Measurements from ENCODE around the gene TNPO3.
"Not testable (repeated sequence)": the region's sequence is repeated elsewhere in the genome, so short reads cannot be mapped to it uniquely, and the experiment has no call there.

TNPO3 gene

DNA sequence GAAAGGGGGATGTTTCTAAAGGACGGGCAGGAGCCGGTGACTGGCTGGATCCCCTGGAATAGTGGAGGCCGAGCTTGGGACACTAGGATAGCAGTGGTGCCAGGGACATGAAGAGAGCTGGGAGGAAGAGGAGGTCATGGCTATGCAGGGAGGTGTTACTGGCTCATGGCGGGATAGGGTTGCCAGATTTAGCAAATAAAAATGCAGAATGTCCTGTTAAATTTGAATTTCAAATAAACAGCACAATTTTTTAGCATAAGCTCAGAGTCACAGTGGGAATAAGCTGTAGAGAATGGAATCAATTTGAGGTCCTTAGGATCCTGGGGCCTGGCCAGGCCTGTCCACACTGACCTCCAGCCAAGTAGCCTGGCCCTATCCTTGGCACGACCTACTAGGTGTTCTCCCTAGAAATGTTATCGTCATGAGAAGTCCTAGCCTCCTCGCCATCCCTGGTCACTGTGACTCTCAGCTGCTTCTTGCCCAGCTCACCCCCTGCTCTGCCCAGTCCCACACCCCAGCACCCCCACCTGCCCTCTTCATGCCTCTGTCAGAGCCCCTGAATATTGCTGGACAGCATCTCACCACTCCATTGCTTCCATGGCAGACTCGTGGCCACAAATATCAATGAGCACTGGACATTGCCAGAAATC is 136.8 kb downstream of the TNPO3 start:
- no peak for DNase-seq

GRCh38 chr7:128917122-128917521 is 137.8 kb downstream of the TNPO3 start:
- DNase-seq, result no peak

DNA sequence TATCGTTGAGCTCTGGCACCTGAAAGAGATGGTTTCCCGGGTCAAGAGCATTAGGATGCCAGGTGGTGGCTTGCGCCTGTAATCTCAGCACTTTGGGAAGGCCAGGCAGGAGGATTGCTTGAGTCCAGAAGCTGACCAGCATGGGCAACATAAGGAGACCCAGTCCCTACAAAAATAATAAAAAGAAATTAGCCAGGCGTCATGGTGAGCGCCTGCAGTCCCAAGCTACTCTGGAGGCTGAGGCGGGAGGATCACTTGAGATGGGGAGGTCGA is 138.3 kb downstream of the TNPO3 start:
- no peak for DNase-seq

GRCh38 chr7:128915841-128916642 is 138.9 kb downstream of the TNPO3 start:
- DNase-seq, result no peak

DNA sequence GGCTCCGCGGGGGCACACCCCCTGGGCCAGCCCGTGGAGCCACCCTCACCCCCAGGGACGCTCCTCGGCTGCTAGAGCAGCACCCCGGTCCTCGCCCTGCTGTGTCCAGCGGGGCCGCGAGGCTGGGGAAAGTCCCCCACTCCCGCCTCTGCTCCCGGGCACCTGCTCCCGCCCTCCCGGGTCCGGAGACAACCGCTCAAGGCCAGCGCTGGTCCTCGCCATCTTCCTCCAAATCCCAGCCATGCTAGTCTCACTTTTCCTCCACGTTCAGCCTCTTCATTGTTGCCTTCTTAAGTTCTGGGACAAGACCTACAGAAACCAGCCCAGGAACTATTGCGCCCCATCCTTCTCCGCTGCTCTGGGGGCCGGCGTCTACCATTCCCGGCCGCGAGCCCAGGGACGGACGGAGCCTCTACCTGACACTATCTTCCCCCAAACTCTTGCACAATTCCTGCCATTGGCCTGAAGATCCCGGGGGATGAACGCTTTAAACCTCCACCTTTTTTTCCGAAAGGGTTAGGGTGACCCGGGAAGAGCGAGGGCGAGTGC is 139.6 kb downstream of the TNPO3 start:
- no peak for DNase-seq

DNA sequence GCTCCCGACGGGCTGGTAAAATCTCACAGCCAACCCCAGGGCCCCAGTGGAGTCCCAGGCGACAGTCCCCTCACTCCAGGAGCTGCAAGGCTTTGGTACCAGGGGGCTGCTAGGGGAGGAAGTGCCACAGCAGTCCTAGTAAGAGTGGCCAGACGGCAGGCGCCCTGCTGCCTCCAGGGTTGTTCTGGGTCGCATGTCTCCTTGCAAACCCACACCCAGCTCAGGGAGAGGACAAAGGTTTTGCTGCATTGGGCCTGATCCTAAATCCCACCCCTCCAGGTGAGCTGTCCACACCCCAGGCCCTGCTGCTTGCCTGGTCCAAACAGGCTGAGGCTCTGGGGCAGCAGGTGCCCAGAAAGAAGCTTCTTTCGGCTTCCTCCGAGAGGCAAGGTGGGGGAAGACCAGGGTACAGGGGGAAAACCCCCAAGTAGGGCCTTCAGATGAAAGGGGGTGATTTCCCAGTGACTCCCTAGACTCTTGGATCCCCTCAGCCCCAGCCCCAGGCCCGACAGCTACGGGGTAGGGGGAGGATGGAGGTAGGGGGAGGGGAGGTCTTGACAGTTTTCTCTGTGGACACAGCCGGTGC is 140.3 kb downstream of the TNPO3 start:
- no peak for DNase-seq

- no peak for DNase-seq
Measured at GRCh38 chr7:128913870-128914565, 140.9 kb downstream of the TNPO3 start.

DNA sequence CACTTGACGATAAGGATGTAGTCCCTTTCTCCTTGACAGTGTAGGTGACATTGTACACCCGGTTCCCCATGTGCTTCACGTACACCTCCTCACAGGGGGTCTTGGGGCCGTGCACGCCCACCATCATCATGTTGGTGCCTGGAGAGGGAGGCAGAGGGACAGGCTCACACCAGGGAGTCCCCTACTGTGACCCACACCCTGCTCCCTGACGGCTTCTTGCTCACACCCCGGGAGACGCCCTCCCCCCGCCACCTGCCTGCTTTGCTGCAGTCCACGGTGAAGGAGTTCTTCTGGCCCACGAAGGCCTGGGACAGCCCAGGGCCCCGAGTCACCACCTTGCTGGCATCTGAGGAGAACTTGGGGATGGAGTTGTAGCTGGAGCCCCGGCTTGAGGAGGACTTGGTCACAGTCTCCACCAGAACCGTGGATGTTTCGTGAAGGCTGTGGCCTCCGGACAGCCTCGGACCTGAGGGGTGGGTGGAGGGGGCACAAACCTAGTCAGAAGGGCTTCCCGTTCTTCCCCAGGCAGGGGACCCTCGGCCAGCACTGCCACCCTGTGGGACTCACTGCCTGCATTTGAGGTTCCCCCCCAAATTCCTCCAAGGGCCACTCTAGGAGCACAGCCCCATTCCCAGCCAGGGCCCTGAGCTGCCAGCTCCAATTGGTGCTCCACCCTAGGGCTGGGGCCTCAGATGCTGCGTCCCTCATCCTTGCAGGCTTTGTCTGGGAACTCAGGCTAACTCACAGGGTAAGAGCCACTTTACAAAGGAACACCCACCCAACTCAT is 142.0 kb downstream of the TNPO3 start:
- not testable (repeated sequence) for DNase-seq

DNA sequence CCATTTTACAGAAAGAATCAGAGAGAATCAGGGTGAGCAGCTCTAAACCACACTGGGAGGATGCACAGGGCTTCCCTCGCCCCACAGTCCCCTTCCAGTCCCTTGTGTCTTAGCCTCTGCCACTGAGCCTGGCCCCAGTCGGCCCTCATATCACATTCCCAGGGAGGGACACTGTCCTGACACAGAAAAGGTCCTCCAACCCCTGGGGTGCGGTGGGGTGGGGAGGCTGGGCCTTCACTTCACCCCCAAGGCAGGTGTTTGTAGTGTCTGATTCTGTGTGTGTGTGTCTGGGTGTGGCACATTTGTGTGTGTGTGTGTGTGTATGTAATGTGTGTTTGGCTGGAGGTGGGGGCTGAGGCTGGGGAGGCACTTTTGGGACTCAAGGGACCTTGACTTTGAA is 142.6 kb downstream of the TNPO3 start:
- DNase-seq, result no peak

GRCh38 chr7:128911423-128912031 is 143.4 kb downstream of the TNPO3 start:
- no peak for DNase-seq

DNA sequence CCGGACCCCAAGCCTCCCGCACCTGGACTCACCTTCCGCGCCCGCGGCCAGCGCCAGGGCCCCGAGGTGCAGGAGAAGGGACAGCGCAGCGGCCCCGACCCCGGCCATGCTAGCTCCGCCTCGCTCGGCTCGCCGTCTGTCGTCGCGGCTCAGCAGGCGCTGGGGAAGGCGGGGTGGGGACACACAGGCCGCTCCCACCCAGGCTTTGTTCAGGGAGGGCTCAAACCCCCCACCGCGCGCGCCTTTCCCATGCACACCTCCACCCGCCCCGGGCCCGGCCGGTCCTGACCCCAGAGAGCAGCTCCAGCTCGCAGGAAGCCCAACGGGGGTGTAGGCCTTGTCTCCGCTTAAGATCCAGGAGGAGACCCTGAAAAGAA is 144.4 kb downstream of the TNPO3 start, which contains the start of gene KCP:
TSS of gene KCP (minus strand) at position 141 of the 377 bp plus-strand sequence. CDS start at position 108, 33 bp downstream.
- no peak for DNase-seq

GRCh38 chr7:128909625-128910568 is 145.0 kb downstream of the TNPO3 start:
- no peak for DNase-seq

DNA sequence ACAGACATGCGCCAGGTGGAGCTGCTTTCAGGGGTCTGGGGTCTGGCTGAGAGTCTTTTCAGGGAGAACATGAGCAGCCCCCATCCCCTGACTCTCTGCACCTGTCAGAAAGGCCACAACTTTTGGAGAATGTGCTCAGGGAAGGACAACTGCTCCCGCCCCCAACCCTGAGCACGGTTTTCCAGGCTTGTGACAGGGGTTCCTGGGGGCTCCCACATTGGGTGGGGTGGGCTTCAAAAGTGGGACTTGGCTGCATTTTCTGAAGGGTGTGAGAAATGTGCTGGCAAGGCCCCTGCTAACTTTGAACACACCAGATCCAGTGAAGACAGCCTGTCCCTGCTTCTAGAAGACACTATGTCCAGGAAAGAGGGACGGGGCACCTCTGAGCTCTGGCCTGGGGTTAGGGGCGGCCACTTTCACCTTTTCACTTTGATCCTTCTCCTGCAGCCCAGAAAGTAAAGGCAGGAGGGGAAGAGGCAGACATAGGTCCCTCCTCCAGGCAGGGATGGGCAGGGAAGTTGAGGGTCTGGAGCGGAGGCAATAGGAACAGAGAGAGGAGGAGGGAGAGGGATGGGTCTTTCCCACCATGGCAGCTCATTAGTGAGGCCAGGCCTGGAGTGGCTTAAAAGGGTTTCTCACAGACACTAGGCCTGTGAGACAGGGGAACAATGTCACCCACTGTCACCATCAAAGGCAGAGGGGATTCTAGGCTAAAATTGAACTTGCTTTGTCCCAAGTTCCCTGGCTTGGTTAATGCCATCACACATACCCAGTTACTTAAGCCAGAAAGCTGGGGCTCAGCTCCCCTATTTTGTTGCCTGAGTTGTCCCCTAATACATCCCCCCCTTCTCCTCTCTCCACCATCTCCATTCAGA is 145.9 kb downstream of the TNPO3 start:
- DNase-seq, result no peak

- no peak for DNase-seq
Measured at GRCh38 chr7:128906766-128907559, 147.9 kb downstream of the TNPO3 start.

- DNase-seq, result no peak
Measured at GRCh38 chr7:128906001-128906765, 148.7 kb downstream of the TNPO3 start.

- no peak for DNase-seq
Measured at GRCh38 chr7:128904381-128905197, 150.3 kb downstream of the TNPO3 start.
